ENCODE results near the gene TRIM54. TPM values are rescaled to one million over a fixed set of nuclear protein-coding genes. Genes with fewer than 3 reads are reported as not detected.

The TRIM54 gene
- polyA plus RNA-seq (2012; ENCODE audit: low read depth, missing spikeins): 0.15 TPM

- DNase-seq (ENCODE audit: insufficient read length, low spot score): no peak
- TF ChIP-seq POLR2AphosphoS5 (IDR thresholded peaks at IDR 0.05; ENCODE audit: low read depth, low read length) (no peak), SPI1 (IDR thresholded peaks at IDR 0.05; ENCODE audit: low read depth, low read length) (no peak), POLR2A (IDR thresholded peaks at IDR 0.05; ENCODE audit: low read depth, low read length) (no peak), PAX5 (IDR thresholded peaks at IDR 0.05; ENCODE audit: insufficient read depth, low read length, severe bottlenecking) (no peak), POU2F2 (IDR thresholded peaks at IDR 0.05; ENCODE audit: low read depth, low read length) (no peak), TAF1 (IDR thresholded peaks at IDR 0.05; ENCODE audit: low read depth, low read length) (no peak)
- FAIRE-seq: no peak
These were observed at the start of gene TRIM54 for GRCh38 chr2:27281855-27282559. TRIM54 (plus strand) TSS chr2:27282429; CDS start chr2:27282732, 303 bp downstream.

- TF ChIP-seq SPI1 (IDR thresholded peaks at IDR 0.05; ENCODE audit: low read depth, low read length): no peak
- no peak for TF ChIP-seq POLR2A (IDR thresholded peaks at IDR 0.05; ENCODE audit: low read depth, low read length)
- no peak for FAIRE-seq
- DNase-seq (ENCODE audit: insufficient read length, low spot score): no peak
These were observed 48.9 kb upstream of the TRIM54 start for GRCh38 chr2:27233341-27233740.

- FAIRE-seq (no peak), DNase-seq (ENCODE audit: insufficient read length, low spot score) (no peak)
- TF ChIP-seq POLR2AphosphoS5 (IDR thresholded peaks at IDR 0.05; ENCODE audit: low read depth, low read length): no peak
- TF ChIP-seq SPI1 (IDR thresholded peaks at IDR 0.05; ENCODE audit: low read depth, low read length): no peak
- TF ChIP-seq TAF1 (IDR thresholded peaks at IDR 0.05; ENCODE audit: low read depth, low read length): no peak
- TF ChIP-seq POLR2A (IDR thresholded peaks at IDR 0.05; ENCODE audit: low read depth, low read length): no peak
- TF ChIP-seq PAX5 (IDR thresholded peaks at IDR 0.05; ENCODE audit: insufficient read depth, low read length, severe bottlenecking): no peak
- TF ChIP-seq POU2F2 (IDR thresholded peaks at IDR 0.05; ENCODE audit: low read depth, low read length): no peak
These were observed 46.1 kb upstream of the TRIM54 start for GRCh38 chr2:27236136-27236535.

GRCh38 chr2:27236626-27237025 is 45.6 kb upstream of the TRIM54 start:
- DNase-seq (ENCODE audit: insufficient read length, low spot score): no peak
- no peak for FAIRE-seq
- TF ChIP-seq POLR2AphosphoS5 (IDR thresholded peaks at IDR 0.05; ENCODE audit: low read depth, low read length) (no peak), SPI1 (IDR thresholded peaks at IDR 0.05; ENCODE audit: low read depth, low read length) (no peak), POLR2A (IDR thresholded peaks at IDR 0.05; ENCODE audit: low read depth, low read length) (no peak), PAX5 (IDR thresholded peaks at IDR 0.05; ENCODE audit: insufficient read depth, low read length, severe bottlenecking) (no peak), TAF1 (IDR thresholded peaks at IDR 0.05; ENCODE audit: low read depth, low read length) (no peak), POU2F2 (IDR thresholded peaks at IDR 0.05; ENCODE audit: low read depth, low read length) (no peak)

- FAIRE-seq (no peak), DNase-seq (ENCODE audit: insufficient read length, low spot score) (no peak)
- TF ChIP-seq POLR2AphosphoS5 (IDR thresholded peaks at IDR 0.05; ENCODE audit: low read depth, low read length) (no peak), PAX5 (IDR thresholded peaks at IDR 0.05; ENCODE audit: insufficient read depth, low read length, severe bottlenecking) (no peak), SPI1 (IDR thresholded peaks at IDR 0.05; ENCODE audit: low read depth, low read length) (no peak), POLR2A (IDR thresholded peaks at IDR 0.05; ENCODE audit: low read depth, low read length) (no peak), POU2F2 (IDR thresholded peaks at IDR 0.05; ENCODE audit: low read depth, low read length) (no peak), TAF1 (IDR thresholded peaks at IDR 0.05; ENCODE audit: low read depth, low read length) (no peak)
These were observed 44.8 kb upstream of the TRIM54 start for GRCh38 chr2:27237341-27237945.

GRCh38 chr2:27238976-27239375 is 43.3 kb upstream of the TRIM54 start:
- TF ChIP-seq SPI1 (IDR thresholded peaks at IDR 0.05; ENCODE audit: low read depth, low read length) (no peak), TAF1 (IDR thresholded peaks at IDR 0.05; ENCODE audit: low read depth, low read length) (no peak), PAX5 (IDR thresholded peaks at IDR 0.05; ENCODE audit: insufficient read depth, low read length, severe bottlenecking) (no peak), POU2F2 (IDR thresholded peaks at IDR 0.05; ENCODE audit: low read depth, low read length) (no peak), POLR2AphosphoS5 (IDR thresholded peaks at IDR 0.05; ENCODE audit: low read depth, low read length) (no peak), POLR2A (IDR thresholded peaks at IDR 0.05; ENCODE audit: low read depth, low read length) (no peak)
- no peak for FAIRE-seq
- DNase-seq (ENCODE audit: insufficient read length, low spot score): no peak

GRCh38 chr2:27240406-27240805 is 41.8 kb upstream of the TRIM54 start:
- FAIRE-seq (no peak), DNase-seq (ENCODE audit: insufficient read length, low spot score) (no peak)
- TF ChIP-seq SPI1 (IDR thresholded peaks at IDR 0.05; ENCODE audit: low read depth, low read length) (no peak), TAF1 (IDR thresholded peaks at IDR 0.05; ENCODE audit: low read depth, low read length) (no peak)

- DNase-seq (ENCODE audit: insufficient read length, low spot score) (no peak), FAIRE-seq (no peak)
- TF ChIP-seq TAF1 (IDR thresholded peaks at IDR 0.05; ENCODE audit: low read depth, low read length) (no peak), SPI1 (IDR thresholded peaks at IDR 0.05; ENCODE audit: low read depth, low read length) (no peak), PAX5 (IDR thresholded peaks at IDR 0.05; ENCODE audit: insufficient read depth, low read length, severe bottlenecking) (no peak), POLR2A (IDR thresholded peaks at IDR 0.05; ENCODE audit: low read depth, low read length) (no peak), POU2F2 (IDR thresholded peaks at IDR 0.05; ENCODE audit: low read depth, low read length) (no peak), POLR2AphosphoS5 (IDR thresholded peaks at IDR 0.05; ENCODE audit: low read depth, low read length) (no peak)
These were observed 40.2 kb upstream of the TRIM54 start for GRCh38 chr2:27241761-27242613.

- no peak for FAIRE-seq
- DNase-seq (ENCODE audit: insufficient read length, low spot score): no peak
- no peak for TF ChIP-seq TAF1 (IDR thresholded peaks at IDR 0.05; ENCODE audit: low read depth, low read length)
- no peak for TF ChIP-seq PAX5 (IDR thresholded peaks at IDR 0.05; ENCODE audit: insufficient read depth, low read length, severe bottlenecking)
- TF ChIP-seq SPI1 (IDR thresholded peaks at IDR 0.05; ENCODE audit: low read depth, low read length): no peak
- TF ChIP-seq POLR2AphosphoS5 (IDR thresholded peaks at IDR 0.05; ENCODE audit: low read depth, low read length): no peak
- TF ChIP-seq POLR2A (IDR thresholded peaks at IDR 0.05; ENCODE audit: low read depth, low read length): no peak
These were observed 39.6 kb upstream of the TRIM54 start for GRCh38 chr2:27242614-27242951.

All from GM12891 (cell line).